SHP77 (cell line): ENCODE results near the gene SRSF2.
"Not testable (repeated sequence)": the region's sequence is repeated elsewhere in the genome, so short reads cannot be mapped to it uniquely, and the experiment has no call there.

Experiments
- DNase-seq, 2 experiments: peaks; one replicate each; lab custom pipeline; 2025; lab: John Stamatoyannopoulos, UW

The SRSF2 gene, protein sequence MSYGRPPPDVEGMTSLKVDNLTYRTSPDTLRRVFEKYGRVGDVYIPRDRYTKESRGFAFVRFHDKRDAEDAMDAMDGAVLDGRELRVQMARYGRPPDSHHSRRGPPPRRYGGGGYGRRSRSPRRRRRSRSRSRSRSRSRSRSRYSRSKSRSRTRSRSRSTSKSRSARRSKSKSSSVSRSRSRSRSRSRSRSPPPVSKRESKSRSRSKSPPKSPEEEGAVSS

DNA sequence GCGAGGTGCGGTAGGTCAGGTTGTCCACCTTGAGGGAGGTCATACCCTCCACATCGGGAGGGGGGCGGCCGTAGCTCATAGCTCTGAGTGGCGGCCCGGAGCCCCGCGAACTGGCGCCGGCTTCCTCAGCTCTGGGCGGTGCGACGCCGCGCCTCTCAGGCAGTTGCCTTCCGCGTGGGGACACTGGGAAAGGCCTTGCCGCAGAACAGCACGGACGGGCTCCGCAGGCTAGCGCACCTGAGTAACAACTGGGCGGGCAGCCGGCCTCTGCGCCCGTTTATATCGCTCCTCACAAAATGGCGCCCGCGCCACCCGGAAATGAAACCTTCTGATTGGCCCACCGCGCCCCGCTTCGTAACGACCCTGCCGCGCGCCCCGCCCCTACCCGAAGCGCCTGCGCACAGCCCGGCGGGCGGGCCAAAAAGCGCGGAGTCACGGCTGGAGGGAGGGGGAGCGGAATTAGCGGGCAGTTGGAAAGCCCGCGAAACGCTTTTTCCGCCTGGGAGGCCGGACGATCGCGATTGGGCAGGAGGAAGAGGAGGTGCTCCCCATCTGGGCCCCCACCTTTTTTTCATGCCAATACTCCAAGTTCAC, at the start of gene SRSF2:
Gene SRSF2 (minus strand): TSS at position 250 of the 594 bp plus-strand sequence. CDS start 171 bp downstream, at position 79.
- DNase-seq, result peak; percentile 98 to 99

DNA sequence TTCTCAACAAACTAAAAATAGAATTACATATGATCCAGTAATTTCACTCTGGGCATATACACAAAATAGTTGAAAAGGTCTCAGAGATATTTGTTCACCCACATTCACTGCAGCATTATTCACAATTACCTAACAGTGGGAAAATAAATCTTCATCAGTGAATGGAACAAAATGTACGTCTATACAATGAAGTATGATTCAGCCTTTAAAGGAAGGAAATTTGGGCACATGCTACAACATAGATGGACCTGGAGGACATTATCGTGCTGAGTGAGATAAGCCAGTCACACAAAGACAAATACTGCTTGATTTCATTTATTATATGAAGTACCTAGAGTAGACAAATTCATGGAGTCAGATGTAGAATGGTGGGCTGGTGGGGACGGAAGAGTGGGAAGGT, 47.8 kb upstream of the SRSF2 start:
- no peak for DNase-seq

DNA sequence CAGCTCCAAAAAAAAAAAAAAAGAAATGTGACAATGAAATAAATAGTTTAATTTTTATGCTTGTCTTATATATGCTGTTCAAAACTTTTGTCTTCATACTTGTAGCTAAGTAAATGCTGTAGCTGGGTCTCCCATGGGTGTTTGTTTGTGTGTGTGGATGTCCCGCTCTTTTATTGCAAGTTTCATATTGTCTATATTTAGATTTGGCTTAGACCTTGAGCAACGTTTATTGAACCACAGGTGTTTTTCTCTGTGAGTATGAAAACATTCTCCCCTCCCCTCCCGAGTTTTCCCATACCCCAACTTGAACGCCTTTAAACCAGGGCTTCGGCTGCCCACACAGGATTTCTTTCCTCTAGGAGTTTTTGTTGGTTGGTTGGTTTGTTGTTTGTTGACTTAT, 46.0 kb upstream of the SRSF2 start:
- no peak for DNase-seq

DNA sequence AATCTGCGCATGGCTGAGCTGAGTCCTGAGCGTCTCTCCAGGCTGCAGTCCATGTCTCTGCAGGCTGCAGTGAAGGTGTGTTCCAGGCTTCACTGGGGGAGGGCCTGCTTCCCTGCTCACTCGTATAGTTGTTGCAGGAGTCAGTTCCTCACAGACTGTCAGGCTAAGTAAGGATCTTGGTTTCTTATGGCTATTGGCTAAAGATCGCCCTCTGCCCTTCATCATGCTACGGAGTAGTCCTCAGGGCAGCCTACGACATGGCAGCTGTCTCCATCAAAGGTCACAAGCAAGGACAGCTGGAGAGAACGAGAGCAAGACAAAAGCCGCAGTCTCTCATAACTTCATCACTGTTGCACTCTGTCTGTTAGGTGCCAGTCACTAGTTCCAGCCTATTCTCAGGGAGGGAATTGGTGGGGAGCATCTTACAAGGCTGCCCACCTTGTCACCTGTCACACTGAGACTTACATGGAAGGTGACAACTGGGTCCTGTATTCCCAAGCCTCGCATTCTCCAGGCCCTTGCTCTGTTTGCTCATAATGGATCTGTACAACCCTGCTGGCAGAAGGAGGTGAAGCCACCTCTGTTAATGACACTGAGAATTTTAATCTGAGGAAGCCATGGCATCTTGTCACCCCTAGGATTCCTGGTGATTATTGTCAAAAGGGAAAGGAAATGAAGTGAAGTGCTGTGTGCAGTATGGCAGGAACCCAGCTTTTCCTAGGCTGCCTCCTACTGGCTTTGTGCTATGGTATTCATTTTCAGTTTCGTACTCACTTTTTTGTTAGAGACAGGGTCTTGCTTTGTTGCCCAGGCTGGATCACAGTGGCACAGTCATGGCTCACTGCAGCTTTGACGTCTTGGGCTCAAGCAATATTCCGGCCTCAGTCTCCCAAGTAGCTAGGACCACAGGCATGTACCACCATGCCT, 44.2 kb upstream of the SRSF2 start:
- no peak for DNase-seq

DNA sequence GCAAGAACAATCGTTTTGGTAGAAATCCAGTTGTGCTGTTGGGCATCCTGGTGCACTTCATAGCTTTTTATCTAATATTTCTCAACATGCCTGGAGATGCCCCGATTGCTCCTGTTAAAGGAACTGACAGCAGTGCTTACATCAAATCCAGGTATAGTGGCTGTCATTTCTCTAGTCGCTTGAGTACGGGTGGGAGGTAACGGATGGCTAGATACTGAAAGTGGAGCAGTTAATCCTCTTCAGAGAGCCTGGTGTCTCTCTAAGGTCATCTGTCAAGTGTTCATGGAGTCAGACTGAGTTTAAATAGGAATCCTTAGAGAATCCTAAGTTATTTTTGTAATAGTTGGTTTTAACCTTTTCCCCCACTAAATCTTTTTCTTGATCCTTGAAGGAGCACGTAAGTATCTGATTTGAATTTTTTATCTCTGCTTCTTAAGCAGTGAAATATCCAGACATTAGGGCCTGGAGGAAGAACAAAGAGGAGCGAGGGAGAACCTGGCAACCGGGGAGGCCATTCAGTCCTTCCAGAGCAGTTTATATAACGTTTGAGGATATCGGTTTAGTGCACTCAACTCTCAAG, 38.0 kb upstream of the SRSF2 start:
- no peak for DNase-seq

DNA sequence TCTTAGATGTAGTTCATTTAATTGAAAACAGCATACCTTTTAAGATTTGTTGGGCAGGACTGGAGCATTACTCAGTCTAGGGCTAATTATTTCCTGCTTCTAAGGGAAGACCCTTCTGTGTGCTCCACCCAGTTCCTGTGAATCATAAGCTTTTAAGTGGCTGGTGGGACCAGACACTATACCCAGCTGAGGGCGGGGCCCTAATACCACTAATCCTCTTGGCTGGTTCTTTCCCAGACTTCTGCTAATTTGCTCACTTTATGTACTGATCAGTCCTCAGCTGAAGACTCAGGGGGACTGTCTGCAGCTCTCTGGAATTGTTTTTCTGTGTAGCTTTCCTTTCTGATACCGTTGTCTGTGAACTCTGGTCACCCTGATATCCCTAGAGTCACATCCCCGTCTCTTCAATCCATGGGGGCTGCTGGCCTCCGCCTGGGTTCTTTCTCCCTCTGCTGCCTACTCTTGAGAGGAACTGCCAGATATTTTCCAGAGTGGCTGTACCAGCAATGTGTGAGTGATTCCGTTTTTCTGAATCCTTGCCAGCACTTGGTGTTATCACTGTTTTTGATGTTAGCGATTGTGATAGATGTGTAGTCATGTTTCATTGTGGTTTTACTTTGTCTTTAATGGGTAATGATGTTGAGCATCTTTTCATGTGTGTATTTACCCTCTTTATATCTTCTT, 35.9 kb upstream of the SRSF2 start:
- no peak for DNase-seq

DNA sequence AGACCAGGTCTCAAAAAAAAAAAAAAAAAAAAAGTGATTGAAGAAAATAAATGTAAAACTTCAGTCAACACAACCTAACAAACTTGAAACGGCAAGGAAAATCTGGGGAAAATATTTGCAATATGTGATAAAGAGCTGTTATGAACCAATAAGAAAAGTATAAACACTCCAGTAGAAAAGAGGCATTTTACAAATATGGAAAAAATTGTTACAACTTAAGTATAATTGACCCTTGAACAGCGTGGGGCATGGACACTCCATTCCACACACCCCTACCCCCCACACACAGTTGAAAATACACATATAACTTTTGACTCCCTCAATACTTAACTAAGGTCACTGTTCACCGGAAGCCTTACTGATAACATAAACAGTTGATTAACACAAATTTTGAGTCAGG, 21.4 kb upstream of the SRSF2 start:
- no peak for DNase-seq

DNA sequence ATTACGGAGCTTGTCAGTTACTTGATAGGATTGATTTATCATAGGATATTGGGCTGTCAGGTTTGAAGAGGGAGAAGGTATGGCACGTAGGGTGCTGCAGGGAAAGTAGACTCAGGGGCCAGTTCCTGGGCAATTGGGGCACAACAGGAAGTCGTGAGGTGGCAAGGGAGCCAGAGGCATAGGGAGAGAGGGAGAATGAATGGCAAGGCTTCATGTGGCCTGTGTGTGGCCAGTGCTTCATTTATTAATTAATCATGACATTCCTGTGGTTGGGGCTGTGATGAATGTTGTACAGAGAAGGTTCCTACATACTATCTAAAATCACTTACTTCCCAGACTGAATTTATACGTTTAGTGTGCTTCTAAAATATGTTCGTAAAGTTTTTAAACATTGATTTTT, 20.1 kb upstream of the SRSF2 start:
- no peak for DNase-seq

DNA sequence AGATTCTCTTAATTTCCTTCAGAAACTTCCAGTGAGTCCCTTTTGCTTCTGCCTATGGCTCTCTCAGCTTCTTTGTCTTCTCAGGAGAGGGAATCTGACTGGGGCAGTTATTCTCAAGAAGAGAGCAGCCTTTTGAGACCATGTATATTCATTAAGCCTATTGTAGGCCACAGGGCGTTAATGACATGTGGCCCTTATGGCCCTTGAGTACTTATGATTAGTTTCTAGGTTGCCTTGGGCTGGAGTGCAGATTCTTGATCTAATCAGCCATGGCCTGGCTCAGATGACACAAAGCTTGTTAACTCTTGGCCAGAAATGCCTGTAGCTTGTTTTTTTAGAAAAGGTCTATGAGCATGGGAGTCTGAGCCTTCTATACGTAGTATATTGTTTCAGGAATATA, 18.2 kb upstream of the SRSF2 start:
- DNase-seq, result no peak

DNA sequence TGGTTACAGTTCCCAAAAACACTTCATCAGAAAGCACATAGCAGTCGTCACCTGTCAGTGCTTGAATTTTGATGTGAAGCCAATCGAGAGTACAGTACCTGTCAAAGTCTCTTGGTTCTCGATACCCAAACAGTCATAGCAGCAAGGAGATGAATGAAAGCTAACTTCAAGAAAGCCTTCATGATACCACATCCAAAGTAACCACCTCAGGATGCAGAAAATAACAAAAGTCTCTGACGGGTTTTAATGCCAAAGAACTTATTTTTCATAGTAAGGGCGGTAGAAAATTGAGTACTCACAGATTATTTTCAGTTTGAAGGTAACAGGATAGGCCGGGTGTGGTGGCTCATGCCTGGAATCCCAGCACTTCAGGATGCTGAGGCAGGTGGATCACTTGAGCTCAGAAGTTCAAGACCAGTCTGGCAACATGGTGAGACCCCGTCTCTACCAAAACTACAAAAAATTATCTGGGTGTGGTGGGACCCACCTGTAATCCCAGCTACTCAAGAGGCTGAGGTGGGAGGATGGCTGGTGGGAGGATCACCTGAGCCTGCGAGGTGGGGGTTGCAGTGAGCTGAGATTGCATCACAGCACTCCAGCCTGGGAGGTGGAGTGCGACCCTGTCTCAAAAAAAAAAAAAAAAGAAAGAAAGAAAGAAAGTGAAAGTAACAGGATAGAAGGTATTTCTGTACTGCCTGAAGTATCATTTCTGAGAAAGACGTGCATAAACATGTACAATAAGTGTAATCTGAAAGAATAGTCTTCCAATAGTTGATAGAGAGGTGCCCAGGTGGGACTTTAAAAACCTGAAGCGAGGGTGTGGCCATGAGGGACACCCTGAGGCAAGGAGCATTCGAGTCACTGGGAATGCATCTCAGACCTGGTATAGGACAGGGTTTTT, 16.2 kb upstream of the SRSF2 start:
- no peak for DNase-seq

DNA sequence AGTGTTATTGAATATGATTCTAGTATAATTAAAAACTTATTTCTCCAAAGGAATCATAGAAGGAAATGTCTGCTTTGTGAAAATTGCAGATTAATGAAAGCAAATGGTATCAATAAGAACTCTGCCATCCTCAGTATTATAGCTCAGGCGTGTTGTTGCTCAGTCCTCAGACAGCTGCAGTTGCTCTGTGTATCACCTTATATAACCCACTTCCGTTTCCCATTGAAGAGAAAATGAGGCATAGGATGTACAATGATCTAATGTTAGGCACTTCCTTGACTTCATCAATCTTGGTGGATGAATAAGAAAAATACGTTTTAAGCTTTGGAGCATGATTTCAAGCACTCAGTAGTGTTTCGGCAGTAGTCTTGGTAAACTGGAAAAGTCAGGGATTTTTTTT, 14.9 kb upstream of the SRSF2 start:
- no peak for DNase-seq

DNA sequence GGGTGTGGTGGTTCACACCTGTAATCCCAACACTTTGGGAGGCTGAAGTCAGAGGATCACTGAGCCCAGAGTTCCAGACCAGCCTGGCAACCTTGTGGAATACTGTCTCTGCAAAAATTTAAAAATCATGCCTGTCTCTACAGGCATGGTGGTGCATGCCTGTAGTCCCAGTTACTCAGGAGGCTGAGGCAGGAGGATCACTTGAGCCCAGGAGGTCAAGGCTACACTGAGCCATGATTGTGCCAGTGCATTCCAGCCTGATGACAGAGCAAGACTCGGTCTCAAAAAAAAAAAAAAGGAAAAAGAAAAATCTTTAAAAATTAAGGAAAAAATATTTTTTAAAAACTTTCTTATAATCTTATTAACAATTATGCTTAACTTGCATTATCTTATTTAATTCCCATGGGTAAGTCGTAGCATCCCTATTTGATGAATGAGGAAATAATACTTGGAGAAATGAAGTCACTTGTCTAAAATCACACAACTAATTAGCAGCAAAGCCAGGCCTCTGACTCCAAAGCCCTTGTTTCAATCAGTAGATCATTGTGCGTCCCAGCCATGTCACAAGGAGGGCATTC, 14.4 kb upstream of the SRSF2 start:
- DNase-seq, result no peak

DNA sequence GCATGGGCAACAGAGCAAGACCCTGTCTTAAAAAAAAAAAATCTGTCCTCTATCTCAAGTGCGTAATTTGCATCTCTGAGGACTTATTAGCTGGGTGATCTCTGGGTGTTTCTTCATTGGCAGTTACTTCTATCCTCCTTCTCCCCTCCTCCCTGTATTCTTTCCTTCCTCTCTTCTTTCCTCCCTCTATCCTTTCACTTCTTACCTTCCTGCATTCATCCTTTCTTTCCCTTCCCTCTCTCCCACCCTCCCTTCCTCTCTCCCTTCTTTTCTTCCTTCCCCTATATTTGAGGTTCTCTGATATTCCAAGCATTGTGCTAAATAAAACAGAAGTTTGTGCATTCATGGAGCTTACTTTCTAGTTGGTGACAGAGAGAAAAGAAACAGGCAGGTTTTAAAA, 11.5 kb upstream of the SRSF2 start:
- DNase-seq, result no peak

DNA sequence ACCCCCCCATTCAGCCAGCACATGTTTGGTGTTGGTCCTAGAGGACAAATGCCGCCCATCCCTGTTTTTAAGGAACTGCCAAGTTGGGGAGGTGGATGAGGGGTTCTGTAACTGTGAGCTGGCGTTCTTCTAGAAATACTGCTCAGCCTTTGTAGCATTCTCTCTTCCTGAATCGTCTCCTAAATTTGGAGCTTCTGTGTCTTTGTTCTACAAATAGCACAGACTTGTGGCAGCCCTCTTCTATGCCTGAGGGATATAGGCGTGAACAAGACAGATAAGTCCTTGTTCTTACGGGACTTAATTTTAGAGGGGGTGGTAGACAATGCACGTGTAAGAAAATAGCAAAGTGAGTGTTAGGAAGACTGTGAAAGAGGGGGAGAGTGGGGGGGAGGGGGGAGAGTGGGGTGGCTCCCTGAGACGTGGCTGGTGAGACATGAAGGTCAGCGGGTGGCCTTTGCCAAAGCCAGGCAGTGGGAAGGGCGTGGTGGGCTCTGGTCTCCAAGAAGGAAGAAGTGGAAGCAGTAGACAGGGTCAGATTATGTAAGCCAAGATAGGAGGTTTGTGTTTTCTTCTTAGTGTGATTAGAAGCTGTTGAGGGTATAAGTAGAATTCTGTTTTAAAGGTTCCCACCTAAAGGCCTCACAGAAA, 10.7 kb upstream of the SRSF2 start:
- no peak for DNase-seq

DNA sequence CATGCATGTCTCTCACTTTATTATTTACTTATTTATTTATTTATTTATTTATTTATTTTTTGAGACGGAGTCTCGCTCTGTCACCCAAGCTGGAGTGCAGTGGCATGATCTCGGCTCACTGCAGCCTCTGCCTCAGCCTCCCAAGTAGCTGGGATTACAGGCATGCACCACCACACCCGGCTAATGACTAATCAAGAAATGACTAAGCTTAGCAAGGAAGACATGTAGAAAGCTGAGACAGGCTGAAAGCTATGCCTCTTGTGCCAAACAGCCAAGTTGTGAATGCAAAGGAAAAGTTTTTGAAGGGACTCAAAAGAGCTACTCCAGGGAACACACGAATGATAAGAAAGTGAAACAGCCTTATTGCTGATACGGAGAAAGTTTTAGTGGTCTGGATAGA, 8.7 kb upstream of the SRSF2 start:
- not testable (repeated sequence) for DNase-seq

DNA sequence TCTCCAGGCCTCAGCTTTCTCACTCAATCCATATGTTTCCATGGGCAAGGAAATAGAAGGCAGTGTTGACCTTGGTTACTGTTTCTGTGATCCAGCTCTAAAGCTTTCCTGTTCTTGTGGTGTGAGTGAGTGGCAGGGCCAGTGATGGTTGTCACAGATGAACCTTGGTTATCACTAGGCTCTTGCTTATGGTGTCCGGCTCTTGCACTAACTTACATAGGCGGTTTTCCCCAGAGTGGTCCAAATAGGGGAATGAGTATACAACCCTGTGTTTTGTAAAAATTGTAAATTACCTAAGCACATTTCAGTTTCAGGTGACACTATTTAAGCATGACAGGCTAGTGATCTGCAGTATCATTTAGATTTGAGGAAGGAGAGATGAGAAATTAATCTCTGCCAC, 7.6 kb upstream of the SRSF2 start:
- no peak for DNase-seq

DNA sequence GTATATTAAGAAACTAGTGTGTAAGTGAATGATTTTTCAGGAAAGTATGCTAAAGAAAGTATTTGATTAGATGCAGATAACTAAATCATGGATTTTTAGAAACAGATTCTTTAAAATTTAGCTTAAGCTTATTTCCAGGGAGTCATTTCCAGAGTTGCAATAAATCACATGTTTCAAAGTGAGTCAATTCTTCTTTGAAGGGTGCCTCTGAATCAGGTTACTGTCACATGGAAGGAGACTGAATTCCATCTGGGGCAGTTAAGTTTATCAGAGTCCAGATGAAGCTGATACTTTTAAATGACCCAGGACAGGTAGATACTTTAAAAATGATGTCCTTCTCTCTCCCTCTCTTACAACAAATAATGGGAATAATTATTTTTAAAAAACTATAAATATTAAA, 5.8 kb upstream of the SRSF2 start:
- DNase-seq, result no peak

DNA sequence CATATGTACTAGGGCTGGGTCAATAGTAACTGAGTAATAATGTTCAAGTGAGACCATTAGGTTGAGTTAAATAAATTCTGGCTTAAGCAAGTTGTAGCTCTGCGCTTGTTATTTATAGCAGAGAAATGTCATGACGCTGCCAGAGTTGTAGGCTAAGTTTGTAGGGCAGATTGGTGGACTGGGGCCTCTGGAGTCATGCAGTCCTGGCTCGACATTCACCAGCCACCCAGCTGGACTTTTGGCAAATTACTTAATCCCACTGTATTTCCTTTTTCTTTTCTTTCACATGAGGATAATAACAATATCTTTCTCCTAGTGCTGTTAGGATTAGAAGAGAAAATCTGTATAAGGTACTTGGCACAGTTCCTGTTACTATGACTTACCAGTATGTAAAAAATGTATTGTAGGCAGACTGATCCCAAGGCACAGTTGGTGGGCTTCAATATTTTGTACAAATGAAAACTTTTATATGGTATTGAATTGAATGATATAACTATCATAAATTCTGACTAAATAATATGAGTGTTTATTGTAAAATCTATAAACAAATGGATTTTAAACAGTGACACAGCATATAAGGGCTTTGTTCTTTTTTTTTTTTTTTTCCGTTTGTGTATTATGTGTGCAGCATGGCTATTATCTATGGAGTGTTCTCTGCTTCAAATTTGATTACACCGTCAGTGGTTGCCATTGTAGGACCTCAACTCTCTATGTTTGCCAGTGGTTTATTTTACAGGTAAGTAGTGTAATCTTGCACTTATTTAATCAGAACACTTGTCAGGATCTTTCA, 3.4 kb upstream of the SRSF2 start:
- DNase-seq, result no peak

DNA sequence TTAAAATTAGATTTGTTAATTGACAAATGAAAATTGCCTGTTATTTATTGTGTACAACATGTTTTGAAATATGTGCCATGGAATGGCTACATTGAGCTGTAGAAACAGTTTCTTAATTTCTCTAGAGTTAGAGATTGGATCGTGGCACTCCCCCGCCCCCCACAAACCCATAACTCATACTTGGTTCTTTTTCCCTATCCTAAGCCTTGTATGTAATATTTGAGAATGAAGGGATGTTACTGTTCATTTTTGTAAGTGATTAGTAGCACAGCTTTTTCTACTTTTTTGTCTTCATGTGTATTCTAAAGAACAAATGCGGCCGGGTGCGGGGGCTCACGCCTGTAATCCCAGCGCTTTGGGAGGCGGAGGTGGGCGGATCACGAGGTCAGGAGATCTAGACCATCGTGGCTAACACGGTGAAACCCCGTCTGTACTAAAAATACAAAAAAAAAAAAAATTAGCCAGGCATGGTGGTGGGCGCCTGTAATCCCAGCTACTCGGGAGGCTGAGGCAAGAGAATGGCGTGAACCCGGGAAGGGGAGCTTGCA, 2.5 kb upstream of the SRSF2 start:
- not testable (repeated sequence) for DNase-seq
